ENCODE measurements around the gene TDP1.

- TF ChIP-seq CTCF (IDR thresholded peaks at IDR 0.05) (no peak), POLR2A (IDR thresholded peaks at IDR 0.05) (no peak)
Observed at GRCh38 chr14:90060965-90061684, 105.4 kb downstream of the TDP1 start.
